A673 (cell line): ENCODE data around the gene CHSY3. TPM values are rescaled to one million over a fixed set of nuclear protein-coding genes. Genes with fewer than 3 reads are reported as not detected.

Experiments used
- BruUV-seq: library from RNA; stranded (reverse); fragments of 400-500 nt; replicated peaks from 2 replicates; lab custom pipeline; 2021; lab: Mats Ljungman, UMichigan
- CTCF ChIA-PET: fragments of 300-600 bp; sonication (Branson Sonifier 250); formaldehyde crosslinking; loops from one replicate; lab custom pipeline; 2022; ENCODE audit warnings: antibody characterized with exemption; lab: Charles Lee
- POLR2A ChIA-PET: fragments of 300-600 bp; sonication (Branson Sonifier 250); formaldehyde crosslinking; loops from one replicate; lab custom pipeline; 2022; ENCODE audit warnings: antibody characterized with exemption; ENCODE audit not compliant: low non-redundant PET; lab: Charles Lee
- DNase-seq: peaks from one replicate; pipeline ENCODE4 v3.0.0-alpha.2; 2015; ENCODE audit warnings: low spot score
- H3K27ac ChIP-seq: fragments of 200-600 bp; sonication (generic); 2 replicates; pipeline ENCODE4 v1.5.1; 2016; ENCODE audit warnings: mixed run types, low read depth, mild to moderate bottlenecking, mixed read lengths, antibody characterized with exemption, low read length; ENCODE audit not compliant: poor library complexity, severe bottlenecking
- H3K27me3 ChIP-seq: fragments of 200-600 bp; sonication (generic); replicated peaks from 2 replicates; pipeline ENCODE4 v1.6.1; 2017; ENCODE audit warnings: mixed run types, low read depth, mild to moderate bottlenecking, mixed read lengths, antibody characterized with exemption, low read length; ENCODE audit not compliant: insufficient read depth, poor library complexity
- H3K36me3 ChIP-seq: fragments of 200-600 bp; sonication (generic); 2 replicates; pipeline ENCODE4 v1.6.1; 2016; ENCODE audit warnings: mixed run types, mild to moderate bottlenecking, mixed read lengths, antibody characterized with exemption, low read length; ENCODE audit not compliant: insufficient read depth, poor library complexity, severe bottlenecking
- H3K4me1 ChIP-seq: fragments of 200-600 bp; sonication (generic); 2 replicates; pipeline ENCODE4 v1.6.1; 2017; ENCODE audit warnings: mixed run types, mild to moderate bottlenecking, mixed read lengths, antibody characterized with exemption, low read length; ENCODE audit not compliant: insufficient read depth, poor library complexity, severe bottlenecking
- H3K4me3 ChIP-seq: fragments of 200-600 bp; sonication (generic); 2 replicates; pipeline ENCODE4 v1.5.1; 2016; ENCODE audit warnings: low read depth, mixed run types, mild to moderate bottlenecking, mixed read lengths, low read length; ENCODE audit not compliant: poor library complexity, severe bottlenecking
- H3K9me3 ChIP-seq: fragments of 200-600 bp; sonication (generic); 2 replicates; pipeline ENCODE4 v1.6.1; 2016; ENCODE audit warnings: mixed run types, low read depth, mild to moderate bottlenecking, mixed read lengths, antibody characterized with exemption, low read length; ENCODE audit not compliant: poor library complexity, severe bottlenecking
- EZH2 ChIP-seq: fragments of 200-600 bp; sonication (generic); IDR thresholded peaks from 2 replicates; pipeline ENCODE4 v1.6.1; 2017; ENCODE audit warnings: borderline replicate concordance, low read depth, mild to moderate bottlenecking, mixed read lengths, antibody characterized with exemption, low read length; ENCODE audit not compliant: poor library complexity, severe bottlenecking
- intact Hi-C: fragments of 100-400 bp; cut with micrococcal nuclease; formaldehyde crosslinking; loops from one replicate; pipeline ENCODE4 v1.10.0; 2022; ENCODE audit not compliant: unreplicated experiment
- total RNA-seq: library from RNA; stranded (reverse); gene quantifications from 2 replicates; pipeline ENCODE4 v1.2.3, GENCODE V29; 2021
- TF ChIP-seq, protein P1 (sequence below): fragments of 300-800, 200-600 bp; sonication (generic); conservative IDR thresholded peaks from 2 replicates; pipeline ENCODE4 v1.5.1; 2017; ENCODE audit warnings: low read depth, mild to moderate bottlenecking, antibody characterized with exemption, low read length, moderate library complexity, mixed read lengths

CHSY3 gene
- total RNA-seq, 1 experiment from 2014 or later, result not detected

DNA sequence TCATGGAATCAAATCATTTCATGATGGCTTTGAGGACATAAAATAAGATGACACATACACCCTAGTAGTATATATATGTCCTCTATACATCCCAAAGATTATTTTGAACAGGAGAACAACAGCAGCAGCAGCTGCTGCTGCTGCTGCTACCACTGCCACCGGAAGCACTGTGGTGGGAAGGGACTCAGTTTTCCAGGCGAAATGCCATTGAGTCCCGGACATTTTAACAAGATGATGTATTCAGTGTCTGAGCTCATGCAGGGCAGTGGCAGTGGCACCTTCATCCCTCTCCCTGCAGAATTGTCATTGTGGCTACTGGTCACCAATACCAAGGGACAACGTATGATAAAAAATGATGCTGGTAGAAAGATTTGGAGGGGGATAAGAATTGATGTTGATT, 151.3 kb downstream of the CHSY3 start:
- TF ChIP-seq, protein P1, sequence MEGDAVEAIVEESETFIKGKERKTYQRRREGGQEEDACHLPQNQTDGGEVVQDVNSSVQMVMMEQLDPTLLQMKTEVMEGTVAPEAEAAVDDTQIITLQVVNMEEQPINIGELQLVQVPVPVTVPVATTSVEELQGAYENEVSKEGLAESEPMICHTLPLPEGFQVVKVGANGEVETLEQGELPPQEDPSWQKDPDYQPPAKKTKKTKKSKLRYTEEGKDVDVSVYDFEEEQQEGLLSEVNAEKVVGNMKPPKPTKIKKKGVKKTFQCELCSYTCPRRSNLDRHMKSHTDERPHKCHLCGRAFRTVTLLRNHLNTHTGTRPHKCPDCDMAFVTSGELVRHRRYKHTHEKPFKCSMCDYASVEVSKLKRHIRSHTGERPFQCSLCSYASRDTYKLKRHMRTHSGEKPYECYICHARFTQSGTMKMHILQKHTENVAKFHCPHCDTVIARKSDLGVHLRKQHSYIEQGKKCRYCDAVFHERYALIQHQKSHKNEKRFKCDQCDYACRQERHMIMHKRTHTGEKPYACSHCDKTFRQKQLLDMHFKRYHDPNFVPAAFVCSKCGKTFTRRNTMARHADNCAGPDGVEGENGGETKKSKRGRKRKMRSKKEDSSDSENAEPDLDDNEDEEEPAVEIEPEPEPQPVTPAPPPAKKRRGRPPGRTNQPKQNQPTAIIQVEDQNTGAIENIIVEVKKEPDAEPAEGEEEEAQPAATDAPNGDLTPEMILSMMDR, result no peak
- no peak for TF ChIP-seq EZH2

DNA sequence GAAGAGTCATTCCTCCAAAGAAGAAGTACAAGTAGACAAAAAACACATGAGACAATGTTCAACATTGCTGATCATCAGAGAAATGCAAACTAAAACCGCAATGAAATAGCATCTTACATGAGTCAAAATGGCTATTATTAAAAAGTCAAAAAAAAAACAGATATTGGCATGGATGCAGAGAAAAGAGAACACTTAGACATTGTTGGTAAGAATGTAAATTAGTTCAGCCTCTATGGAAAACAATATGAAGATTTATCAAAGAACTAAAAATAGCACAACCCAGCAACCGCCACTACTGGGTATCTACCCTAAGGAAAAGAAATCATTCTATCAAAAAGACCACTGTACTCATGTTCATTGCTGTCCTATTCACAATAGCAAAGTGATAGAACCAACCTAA, 157.5 kb downstream of the CHSY3 start:
- BruUV-seq, result no TSS peak
- intact Hi-C loops, result no loop called here
- CTCF ChIA-PET, result no interaction called here

More for the DNA sequence above, 151.3 kb downstream of the CHSY3 start:
- DNase-seq, result no peak
- no peaks in the 10 kb centered on the region for H3K36me3 ChIP-seq
- intact Hi-C loops, result no loop called here
- H3K9me3 ChIP-seq, result no peaks in the 10 kb centered on the region
- no peaks in the 10 kb centered on the region for H3K4me1 ChIP-seq
- H3K27me3 ChIP-seq, result no peaks in the 10 kb centered on the region
- no peak overlapping the region for H3K27ac ChIP-seq
- ChIA-PET POLR2A (no interaction called here), CTCF (no interaction called here)
- no peak overlapping the region for H3K4me3 ChIP-seq
- BruUV-seq, result no TSS peak

DNA sequence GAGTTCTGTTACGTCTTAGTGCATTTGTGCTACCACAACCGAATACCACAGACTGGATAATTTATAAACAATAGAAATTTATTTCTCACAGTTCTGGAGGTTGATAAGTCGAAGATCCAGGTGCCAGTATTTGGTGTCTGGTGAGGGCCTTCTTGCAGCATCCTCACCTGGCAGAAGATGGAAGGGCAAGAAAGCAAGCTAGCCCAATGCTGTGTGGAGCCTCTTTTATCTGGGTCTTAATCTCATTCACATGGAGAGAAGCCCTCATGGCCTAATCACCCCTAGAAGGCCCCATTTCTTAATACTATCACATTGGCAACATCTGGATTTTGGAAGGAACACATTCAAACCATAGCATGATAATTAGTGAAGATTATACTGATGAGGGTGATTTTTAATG, 159.3 kb downstream of the CHSY3 start:
- TF ChIP-seq, protein P1, result no peak
- TF ChIP-seq EZH2, result no peak
- BruUV-seq, result no TSS peak
- H3K4me3 ChIP-seq, result no peak overlapping the region
- no peak overlapping the region for H3K27ac ChIP-seq
- ChIA-PET POLR2A (no interaction called here), CTCF (no interaction called here)
- no peaks in the 10 kb centered on the region for H3K9me3 ChIP-seq
- H3K27me3 ChIP-seq, result no peaks in the 10 kb centered on the region
- H3K4me1 ChIP-seq, result no peaks in the 10 kb centered on the region
- no peak for DNase-seq
- no peaks in the 10 kb centered on the region for H3K36me3 ChIP-seq
- intact Hi-C loops, result no loop called here

More for the DNA sequence above, 157.5 kb downstream of the CHSY3 start:
- DNase-seq, result no peak
- Histone ChIP-seq H3K4me3 (no peak overlapping the region), H3K27ac (no peak overlapping the region), H3K4me1 (no peaks in the 10 kb centered on the region), H3K9me3 (no peaks in the 10 kb centered on the region), H3K27me3 (no peaks in the 10 kb centered on the region), H3K36me3 (no peaks in the 10 kb centered on the region)
- TF ChIP-seq EZH2, result no peak
- TF ChIP-seq, protein P1, result no peak
- POLR2A ChIA-PET, result no interaction called here
